ENCODE results near the gene ATP11A. TPM values are rescaled to one million over a fixed set of nuclear protein-coding genes. Genes with fewer than 3 reads are reported as not detected.

Gene ATP11A
- total RNA-seq, 2 donors from 2014 or later: 122 to 140 TPM

- Mint-ChIP-seq H3K4me3 (no peak overlapping the region), H3K9me3 (no peaks in the 10 kb centered on the region), H3K36me3 (ENCODE audit: low read depth) (peaks cover 83% of the 10 kb centered on the region), H3K4me1 (no peaks in the 10 kb centered on the region), H3K27ac (no peak overlapping the region), H3K27me3 (ENCODE audit: insufficient read depth) (no peaks in the 10 kb centered on the region)
- WGBS, 2 experiments (ENCODE audit: insufficient coverage in 1 of 2, insufficient read length in 1 of 2): 96 to 99% methylated on average over 9 to 10 of the region's 10 CpGs
- no peaks in the 10 kb centered on the region for H3K27me3 ChIP-seq (ENCODE audit: control insufficient read depth, insufficient read depth, low read length, poor library complexity, severe bottlenecking)
- H3K4me1 ChIP-seq (ENCODE audit: control insufficient read depth, insufficient read depth, low read length): no peaks in the 10 kb centered on the region
- no peak overlapping the region for H3K9ac ChIP-seq (ENCODE audit: extremely low read depth, low read length, poor library complexity, severe bottlenecking)
- H3K36me3 ChIP-seq (ENCODE audit: control insufficient read depth, insufficient read depth, low read length): peaks cover 86% of the 10 kb centered on the region
- no peak for DNase-seq
- H3K27ac ChIP-seq (ENCODE audit: low read depth, low read length): no peak overlapping the region
- TF ChIP-seq CTCF (conservative IDR thresholded peaks at IDR 0.05): no peak
- no peaks in the 10 kb centered on the region for H3K9me3 ChIP-seq (ENCODE audit: control insufficient read depth, low read length)
- no peak overlapping the region for H3K4me3 ChIP-seq (ENCODE audit: low read length)
Measured at GRCh38 chr13:112824429-112824828, 134.6 kb downstream of the ATP11A start.

GRCh38 chr13:112825071-112825470, 135.2 kb downstream of the ATP11A start:
- TF ChIP-seq CTCF (conservative IDR thresholded peaks at IDR 0.05): no peak
- Mint-ChIP-seq H3K27ac (no peak overlapping the region), H3K9me3 (no peaks in the 10 kb centered on the region), H3K27me3 (ENCODE audit: insufficient read depth) (no peaks in the 10 kb centered on the region), H3K4me1 (no peaks in the 10 kb centered on the region), H3K36me3 (ENCODE audit: low read depth) (peaks cover 76% of the 10 kb centered on the region), H3K4me3 (no peak overlapping the region)
- Histone ChIP-seq H3K27me3 (ENCODE audit: control insufficient read depth, insufficient read depth, low read length, poor library complexity, severe bottlenecking) (no peaks in the 10 kb centered on the region), H3K36me3 (ENCODE audit: control insufficient read depth, insufficient read depth, low read length) (peaks cover 85% of the 10 kb centered on the region), H3K4me1 (ENCODE audit: control insufficient read depth, insufficient read depth, low read length) (no peaks in the 10 kb centered on the region), H3K4me3 (ENCODE audit: low read length) (no peak overlapping the region), H3K27ac (ENCODE audit: low read depth, low read length) (no peak overlapping the region), H3K9me3 (ENCODE audit: control insufficient read depth, low read length) (no peaks in the 10 kb centered on the region), H3K9ac (ENCODE audit: extremely low read depth, low read length, poor library complexity, severe bottlenecking) (no peak overlapping the region)
- 96 to 97% methylated on average over 11 of the region's 11 CpGs for WGBS, 2 experiments (ENCODE audit: insufficient coverage in 1 of 2, insufficient read length in 1 of 2)
- no peak for DNase-seq

GRCh38 chr13:112825875-112826274, 136.0 kb downstream of the ATP11A start:
- no peaks in the 10 kb centered on the region for H3K9me3 Mint-ChIP-seq
- Histone ChIP-seq H3K4me3 (ENCODE audit: low read length) (no peak overlapping the region), H3K9ac (ENCODE audit: extremely low read depth, low read length, poor library complexity, severe bottlenecking) (no peak overlapping the region), H3K9me3 (ENCODE audit: control insufficient read depth, low read length) (no peaks in the 10 kb centered on the region), H3K27me3 (ENCODE audit: control insufficient read depth, insufficient read depth, low read length, poor library complexity, severe bottlenecking) (no peaks in the 10 kb centered on the region), H3K27ac (ENCODE audit: low read depth, low read length) (no peak overlapping the region), H3K36me3 (ENCODE audit: control insufficient read depth, insufficient read depth, low read length) (peaks cover 83% of the 10 kb centered on the region), H3K4me1 (ENCODE audit: control insufficient read depth, insufficient read depth, low read length) (no peaks in the 10 kb centered on the region)
- no peaks in the 10 kb centered on the region for H3K4me1 Mint-ChIP-seq
- WGBS, 2 experiments (ENCODE audit: insufficient coverage in 1 of 2, insufficient read length in 1 of 2): 97 to 100% methylated on average over 1 to 6 of the region's 6 CpGs
- no peak for DNase-seq
- no peak overlapping the region for H3K27ac Mint-ChIP-seq
- H3K27me3 Mint-ChIP-seq (ENCODE audit: insufficient read depth): no peaks in the 10 kb centered on the region
- H3K36me3 Mint-ChIP-seq (ENCODE audit: low read depth): peaks cover 74% of the 10 kb centered on the region
- H3K4me3 Mint-ChIP-seq: no peak overlapping the region
- no peak for TF ChIP-seq CTCF (conservative IDR thresholded peaks at IDR 0.05)

Data from endodermal cell (in vitro differentiated cells).